SK-N-MC (cell line): ENCODE data around the gene IL21R.

ENCODE experiments used
- DNase-seq: peaks from one replicate; pipeline ENCODE4 v3.0.0-alpha.2; 2011; ENCODE audit warnings: low read depth, low spot score
- H3K27ac ChIP-seq: fragments of 200-600 bp; sonication (generic); 2 replicates; pipeline ENCODE4 v1.5.1; 2016; ENCODE audit warnings: mixed run types
- H3K36me3 ChIP-seq: fragments of 200-600 bp; sonication (generic); 2 replicates; pipeline ENCODE4 v1.6.1; 2017; ENCODE audit warnings: antibody characterized with exemption, low read length, mixed read lengths; ENCODE audit not compliant: insufficient read depth
- H3K4me3 ChIP-seq: fragments of 200-600 bp; sonication (generic); 2 replicates; pipeline ENCODE4 v1.5.1; 2016
- H3K9ac ChIP-seq: fragments of 200-600 bp; sonication (generic); 2 replicates; pipeline ENCODE4 v1.8.0; 2017; ENCODE audit warnings: mixed run types, mixed read lengths; ENCODE audit not compliant: insufficient read length
- H3K9me3 ChIP-seq: fragments of 200-600 bp; sonication (generic); 2 replicates; pipeline ENCODE4 v1.6.1; 2017; ENCODE audit warnings: low read depth, mild to moderate bottlenecking, antibody characterized with exemption, low read length, moderate library complexity, mixed read lengths
- EZH2 ChIP-seq: fragments of 200-600 bp; sonication (generic); IDR thresholded peaks from one replicate; pipeline ENCODE4 v1.6.1; 2017; ENCODE audit warnings: antibody characterized with exemption
- FOXP2 ChIP-seq: optimal IDR thresholded peaks from 2 replicates; pipeline ENCODE3; 2011; ENCODE audit warnings: mild to moderate bottlenecking, moderate library complexity; ENCODE audit not compliant: insufficient read depth; ENCODE audit errors: extremely low read length, control extremely low read depth
- POLR2AphosphoS5 ChIP-seq: IDR thresholded peaks from 2 replicates; pipeline ENCODE4 v1.6.1; 2012; ENCODE audit warnings: mild to moderate bottlenecking, low read depth, low read length, borderline replicate concordance

The IL21R gene

DNA sequence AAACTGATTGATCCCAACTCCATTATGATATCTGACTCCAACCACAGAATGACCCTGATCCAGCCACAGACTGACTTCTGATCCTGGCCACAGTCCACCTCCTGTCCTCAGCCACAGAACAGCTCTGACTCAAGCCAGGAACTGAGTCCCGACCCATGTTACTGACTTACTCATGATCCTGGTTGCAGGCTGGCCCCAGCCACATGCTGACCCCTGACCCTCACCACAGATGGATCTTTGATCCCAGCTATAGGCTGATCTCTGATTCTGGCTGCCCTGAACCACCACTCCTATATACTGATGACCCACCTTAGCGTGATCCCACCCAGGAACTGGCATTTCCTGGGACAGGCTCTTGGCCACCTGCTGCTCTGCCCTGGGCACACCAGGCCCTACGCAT lies 32.2 kb upstream of the IL21R start:
- Histone ChIP-seq H3K9me3 (no peaks in the 10 kb centered on the region), H3K9ac (no peak overlapping the region), H3K36me3 (no peaks in the 10 kb centered on the region), H3K27ac (no peak overlapping the region), H3K4me3 (no peak overlapping the region)
- no peak for TF ChIP-seq POLR2AphosphoS5
- no peak for TF ChIP-seq EZH2
- no peak for TF ChIP-seq FOXP2
- no peak for DNase-seq

DNA sequence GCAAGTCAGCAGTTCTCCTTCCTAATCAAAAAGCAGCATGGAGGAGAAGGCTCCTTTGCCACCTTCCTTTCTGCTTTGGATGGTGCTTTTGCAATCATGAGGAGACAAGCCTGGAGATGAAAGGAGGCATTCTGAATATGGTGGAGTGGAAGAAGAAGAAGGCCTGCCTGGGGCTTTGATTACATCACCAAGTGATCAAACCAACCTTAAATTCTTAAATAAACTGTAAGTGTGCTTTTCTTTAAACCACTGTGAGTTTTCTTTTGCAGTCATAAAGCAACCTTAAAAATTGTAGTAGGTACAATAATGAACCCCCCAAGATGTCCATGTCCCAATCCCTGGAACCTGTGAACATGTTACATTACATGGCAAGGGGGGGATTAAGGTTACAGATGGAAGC lies 31.7 kb upstream of the IL21R start:
- Histone ChIP-seq H3K27ac (no peak overlapping the region), H3K9me3 (no peaks in the 10 kb centered on the region), H3K9ac (no peak overlapping the region), H3K36me3 (no peaks in the 10 kb centered on the region), H3K4me3 (no peak overlapping the region)
- DNase-seq, result no peak
- TF ChIP-seq FOXP2 (no peak), POLR2AphosphoS5 (no peak), EZH2 (no peak)

DNA sequence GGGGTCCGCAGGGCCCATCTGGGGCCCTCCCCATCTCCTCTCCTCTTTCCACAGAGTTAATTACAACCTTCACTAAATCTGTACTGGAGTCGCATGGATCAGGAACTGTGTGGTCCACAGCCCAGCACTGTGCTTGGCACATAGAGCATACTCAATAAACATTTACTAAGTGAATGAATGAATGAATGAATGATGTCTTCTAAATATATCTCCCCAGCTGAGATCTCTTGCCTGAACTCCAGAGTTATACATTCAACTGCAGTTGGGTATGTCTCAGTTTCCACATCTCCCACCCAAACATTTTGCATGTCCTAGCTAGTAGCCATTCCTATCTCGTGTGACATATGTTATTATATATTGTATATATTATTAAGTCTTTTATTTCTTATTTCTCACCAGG lies 28.7 kb upstream of the IL21R start:
- Histone ChIP-seq H3K9me3 (no peaks in the 10 kb centered on the region), H3K4me3 (no peak overlapping the region), H3K36me3 (no peaks in the 10 kb centered on the region), H3K27ac (no peak overlapping the region), H3K9ac (no peak overlapping the region)
- TF ChIP-seq EZH2 (no peak), FOXP2 (no peak), POLR2AphosphoS5 (no peak)
- DNase-seq, result no peak

DNA sequence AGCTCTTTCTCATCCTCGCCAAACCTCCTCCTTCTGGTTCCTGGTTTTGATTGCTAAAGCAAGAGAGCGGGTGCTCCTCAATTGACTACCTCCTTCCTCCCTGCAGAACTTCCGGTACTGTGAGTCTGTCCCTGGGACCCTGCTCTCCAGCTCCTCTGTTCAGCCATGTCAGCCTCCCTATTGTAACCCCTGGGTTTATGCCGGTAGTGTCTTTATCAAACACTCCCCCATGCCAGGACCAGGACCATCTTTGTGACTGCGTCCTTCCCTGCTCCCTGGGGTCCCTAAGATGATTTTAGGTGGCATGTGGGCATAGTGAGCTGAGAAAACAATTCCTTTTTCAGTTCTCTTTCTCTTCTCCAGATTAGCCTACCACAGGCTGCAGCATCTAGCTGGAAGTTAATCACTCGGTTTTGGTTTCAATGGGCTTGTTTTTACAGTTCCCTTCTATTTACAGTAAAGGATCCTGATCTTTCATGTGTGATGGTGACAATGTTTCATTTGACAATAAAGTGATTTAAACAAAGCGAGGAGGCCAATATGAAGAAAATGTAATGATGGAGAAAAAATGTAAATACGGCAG lies 27.7 kb upstream of the IL21R start:
- Histone ChIP-seq H3K27ac (no peak overlapping the region), H3K9ac (no peak overlapping the region), H3K36me3 (no peaks in the 10 kb centered on the region), H3K9me3 (no peaks in the 10 kb centered on the region), H3K4me3 (no peak overlapping the region)
- TF ChIP-seq FOXP2, result no peak
- TF ChIP-seq POLR2AphosphoS5, result no peak
- no peak for TF ChIP-seq EZH2
- no peak for DNase-seq

DNA sequence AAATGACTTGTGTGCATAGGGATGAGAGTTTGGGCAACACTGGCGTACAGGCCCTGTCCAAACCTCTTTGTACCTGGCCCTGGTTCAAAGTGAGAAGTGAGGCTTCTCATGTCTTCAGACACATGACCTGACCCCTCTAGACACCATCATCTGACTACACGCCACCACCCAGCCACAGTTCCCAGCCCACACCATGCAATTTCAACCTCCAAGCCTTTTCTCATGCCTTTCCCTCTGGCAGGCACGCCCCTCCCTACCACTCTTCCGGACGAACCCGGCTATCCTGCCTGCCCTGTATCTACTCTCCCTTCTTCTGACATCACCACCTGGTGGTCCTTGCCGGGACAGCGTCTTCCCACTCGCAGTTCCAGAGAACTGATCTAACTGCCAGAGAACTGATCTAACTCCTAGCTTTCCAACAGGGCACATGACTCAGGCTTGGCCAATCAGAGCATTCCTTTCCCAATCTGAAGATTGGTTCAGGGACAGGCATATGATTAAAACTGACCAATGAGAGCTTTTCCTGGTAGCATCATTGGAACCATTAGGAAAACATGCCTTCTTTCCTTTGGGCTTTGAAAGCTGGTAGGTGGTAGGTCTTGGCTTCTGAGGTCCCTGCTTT lies 27.1 kb upstream of the IL21R start:
- no peak overlapping the region for H3K27ac ChIP-seq

DNA sequence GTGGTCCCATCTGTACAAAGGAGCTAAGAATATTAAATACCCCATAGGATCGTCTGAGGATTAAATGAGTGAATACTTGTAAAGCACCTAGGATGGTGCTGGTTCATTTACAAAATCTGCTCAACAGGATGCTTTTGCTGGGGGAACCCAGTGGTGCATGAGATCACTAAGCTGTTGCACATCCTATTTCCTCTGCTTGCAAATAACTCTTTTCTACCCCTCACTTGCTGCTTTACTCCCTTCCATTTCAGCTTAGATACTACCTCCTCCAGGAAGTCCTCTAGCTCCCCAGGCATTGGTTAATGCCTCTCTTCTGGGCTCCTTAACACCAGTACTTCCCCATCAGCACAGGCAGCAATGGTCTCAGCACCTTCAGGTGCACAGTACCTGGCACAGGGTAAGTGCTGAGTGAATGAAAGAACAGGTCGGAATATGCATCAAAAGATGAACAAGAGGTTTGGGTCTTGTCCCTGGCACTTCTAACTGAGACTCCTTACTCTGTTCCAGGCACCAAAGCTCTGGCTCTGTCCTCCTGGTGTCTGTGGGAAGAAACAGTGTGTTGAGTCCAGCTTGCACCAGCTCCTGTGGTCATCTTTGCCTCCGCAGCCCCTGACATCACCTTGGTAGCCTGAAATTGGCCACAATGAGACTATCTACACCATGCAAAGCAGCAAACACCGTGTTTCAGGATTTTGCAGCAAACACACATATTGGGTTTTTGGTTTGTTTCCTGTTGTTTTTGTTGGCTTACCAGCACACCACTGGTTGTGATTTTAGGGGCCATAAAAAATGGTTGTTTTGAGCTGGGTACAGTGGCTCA lies 24.1 kb upstream of the IL21R start:
- H3K4me3 ChIP-seq, result no peak overlapping the region
- H3K36me3 ChIP-seq, result no peaks in the 10 kb centered on the region
- H3K9ac ChIP-seq, result no peak overlapping the region
- no peaks in the 10 kb centered on the region for H3K9me3 ChIP-seq
- DNase-seq, result no peak
- TF ChIP-seq EZH2 (no peak), POLR2AphosphoS5 (no peak), FOXP2 (no peak)
- no peak overlapping the region for H3K27ac ChIP-seq

More for the DNA sequence above, 27.1 kb upstream of the IL21R start:
- DNase-seq, result no peak
- H3K9me3 ChIP-seq, result no peaks in the 10 kb centered on the region
- no peak overlapping the region for H3K4me3 ChIP-seq
- TF ChIP-seq EZH2 (no peak), FOXP2 (no peak), POLR2AphosphoS5 (no peak)
- no peak overlapping the region for H3K9ac ChIP-seq
- H3K36me3 ChIP-seq, result no peaks in the 10 kb centered on the region

DNA sequence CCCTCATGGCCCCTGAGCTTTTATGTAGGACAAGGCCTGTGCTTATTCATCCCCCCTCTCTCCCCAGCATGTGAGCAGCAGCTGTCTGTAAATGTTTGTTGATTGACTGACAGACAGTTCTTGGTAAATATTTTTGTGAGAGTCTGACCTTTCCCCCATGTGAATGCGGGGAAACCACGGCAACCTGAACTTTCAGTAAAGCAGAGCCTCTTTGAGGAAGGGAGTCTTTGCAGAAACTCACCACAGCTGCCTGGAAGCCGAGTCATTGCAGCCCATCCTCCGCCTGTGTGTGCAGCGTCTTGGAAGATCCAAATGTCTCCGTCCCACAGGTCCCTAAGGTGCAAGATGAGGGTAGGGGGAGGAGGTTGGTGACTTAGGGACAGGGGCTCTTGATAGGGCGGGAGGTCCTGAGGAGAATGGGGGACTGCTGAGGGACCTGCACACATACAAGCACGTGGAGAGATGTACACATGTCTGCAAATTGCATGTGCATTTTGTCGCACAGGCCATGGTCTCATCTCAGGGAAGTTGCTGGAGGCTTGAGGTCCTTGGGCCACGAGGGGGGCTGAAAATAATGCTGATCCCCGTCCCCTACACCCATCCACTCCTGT lies 23.0 kb upstream of the IL21R start:
- Histone ChIP-seq H3K36me3 (no peaks in the 10 kb centered on the region), H3K9ac (no peak overlapping the region), H3K4me3 (no peak overlapping the region), H3K9me3 (no peaks in the 10 kb centered on the region), H3K27ac (no peak overlapping the region)
- TF ChIP-seq POLR2AphosphoS5 (no peak), EZH2 (no peak), FOXP2 (no peak)
- no peak for DNase-seq

DNA sequence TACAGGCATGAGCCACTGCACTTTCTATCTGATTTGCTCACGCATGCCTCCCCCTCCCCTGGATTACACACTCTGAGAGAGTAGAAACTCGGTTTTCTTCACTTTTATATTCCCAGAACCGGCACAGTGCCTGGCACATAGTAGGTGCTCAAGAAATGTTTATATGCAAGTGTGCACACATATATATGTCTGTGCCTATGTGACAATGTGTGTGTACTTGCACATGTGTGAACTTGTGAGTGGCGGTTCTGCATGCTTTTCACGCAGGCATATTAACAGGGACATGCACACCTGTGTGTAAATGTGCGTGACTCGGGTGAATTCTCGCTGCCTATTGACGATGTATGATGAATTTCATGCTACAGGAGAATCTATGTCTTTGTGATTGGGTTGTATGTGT lies 22.1 kb upstream of the IL21R start:
- H3K36me3 ChIP-seq, result no peaks in the 10 kb centered on the region
- no peak overlapping the region for H3K27ac ChIP-seq
- no peaks in the 10 kb centered on the region for H3K9me3 ChIP-seq
- TF ChIP-seq POLR2AphosphoS5 (no peak), EZH2 (no peak), FOXP2 (no peak)
- DNase-seq, result no peak
- H3K4me3 ChIP-seq, result no peak overlapping the region
- no peak overlapping the region for H3K9ac ChIP-seq
